ENCODE results near the gene TAF4.
"Not testable (repeated sequence)": the region's sequence is repeated elsewhere in the genome, so short reads cannot be mapped to it uniquely, and the experiment has no call there.

The TAF4 gene

DNA sequence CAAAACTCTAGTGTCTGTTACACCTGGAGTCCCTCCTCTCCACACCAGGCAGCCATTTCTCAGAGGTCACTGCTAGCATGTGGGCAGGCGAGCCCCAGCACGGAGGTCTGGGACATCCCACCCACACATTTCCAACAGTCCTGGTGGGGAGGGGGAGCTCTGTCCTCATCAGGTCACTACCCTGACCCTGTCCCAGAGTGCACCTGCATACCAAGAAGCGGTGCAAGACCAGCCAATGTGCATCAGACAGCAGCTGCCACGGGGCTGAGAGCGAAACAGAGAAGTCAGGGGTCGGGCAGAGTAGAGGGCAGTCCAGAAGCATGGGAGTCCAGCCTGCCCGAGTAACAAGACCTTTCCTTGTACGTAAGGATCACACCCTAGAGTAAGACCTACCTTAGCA is 71.1 kb downstream of the TAF4 start:
- Histone ChIP-seq H3K27ac (ENCODE audit: low read depth, low read length) (no peak overlapping the region), H3K4me3 (ENCODE audit: low read depth in 1 of 5, low read length in 5 of 5) (no peak overlapping the region), H3K9me3 (ENCODE audit: control insufficient read depth in 5 of 5, low read length in 5 of 5) (peaks cover 0 to 18% (median 18%) of the 10 kb centered on the region in 5 donors), H3K4me1 (ENCODE audit: control insufficient read depth in 5 of 5, insufficient read depth in 5 of 5, low read length in 5 of 5) (no peaks in the 10 kb centered on the region), H3K9ac (ENCODE audit: low read length in 5 of 5) (no peak overlapping the region), H3K36me3 (ENCODE audit: control insufficient read depth in 5 of 5, insufficient read depth in 5 of 5, low read length in 5 of 5) (peaks cover 20 to 95% (median 82%) of the 10 kb centered on the region in 5 donors), H3K27me3 (ENCODE audit: control insufficient read depth in 5 of 5, insufficient read depth in 4 of 5, low read length in 5 of 5) (no peaks in the 10 kb centered on the region)

DNA sequence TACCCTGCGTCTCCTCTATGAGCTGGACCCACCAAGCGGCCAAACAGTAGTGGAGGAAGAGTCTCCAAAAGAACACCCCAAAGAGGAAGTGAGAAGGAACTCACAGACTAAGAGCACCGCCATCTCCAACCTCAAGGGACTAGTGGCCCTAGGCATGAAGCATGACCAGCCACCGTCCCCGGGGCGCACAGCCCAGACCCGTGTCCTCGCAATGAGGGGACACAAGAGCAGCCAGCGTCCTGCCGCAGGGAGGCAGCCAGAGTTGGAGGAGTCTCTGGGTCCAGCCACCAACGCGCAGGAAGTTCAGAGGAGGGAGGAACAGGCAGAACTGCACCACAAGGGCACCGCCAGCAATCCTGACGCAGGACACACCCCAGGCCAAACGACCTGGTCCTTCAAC is 72.6 kb downstream of the TAF4 start:
- no peak overlapping the region for H3K4me3 ChIP-seq (ENCODE audit: low read depth in 1 of 5, low read length in 5 of 5)
- H3K4me1 ChIP-seq (ENCODE audit: control insufficient read depth in 5 of 5, insufficient read depth in 5 of 5, low read length in 5 of 5), result no peaks in the 10 kb centered on the region
- H3K36me3 ChIP-seq (ENCODE audit: control insufficient read depth in 5 of 5, insufficient read depth in 5 of 5, low read length in 5 of 5), result peaks cover 18 to 93% (median 76%) of the 10 kb centered on the region in 5 donors
- H3K9me3 ChIP-seq (ENCODE audit: control insufficient read depth in 5 of 5, low read length in 5 of 5), result peaks cover 0 to 18% (median 18%) of the 10 kb centered on the region in 5 donors
- no peak overlapping the region for H3K9ac ChIP-seq (ENCODE audit: low read length in 5 of 5)
- H3K27me3 ChIP-seq (ENCODE audit: control insufficient read depth in 5 of 5, insufficient read depth in 4 of 5, low read length in 5 of 5), result no peaks in the 10 kb centered on the region
- H3K27ac ChIP-seq (ENCODE audit: low read depth, low read length), result no peak overlapping the region

- Histone ChIP-seq H3K4me1 (ENCODE audit: control insufficient read depth in 5 of 5, insufficient read depth in 5 of 5, low read length in 5 of 5) (no peaks in the 10 kb centered on the region), H3K27ac (ENCODE audit: low read depth, low read length) (no peak overlapping the region), H3K4me3 (ENCODE audit: low read depth in 1 of 5, low read length in 5 of 5) (peak overlapping the region in 1 of 5 donors; percentile 25), H3K27me3 (ENCODE audit: control insufficient read depth in 5 of 5, insufficient read depth in 4 of 5, low read length in 5 of 5) (no peaks in the 10 kb centered on the region), H3K36me3 (ENCODE audit: control insufficient read depth in 5 of 5, insufficient read depth in 5 of 5, low read length in 5 of 5) (peaks cover 9 to 94% (median 78%) of the 10 kb centered on the region in 5 donors), H3K9ac (ENCODE audit: low read length in 5 of 5) (no peak overlapping the region), H3K9me3 (ENCODE audit: control insufficient read depth in 5 of 5, low read length in 5 of 5) (peaks cover 0 to 18% (median 18%) of the 10 kb centered on the region in 5 donors)
Measured at GRCh38 chr20:61991476-61991875, 74.2 kb downstream of the TAF4 start.

DNA sequence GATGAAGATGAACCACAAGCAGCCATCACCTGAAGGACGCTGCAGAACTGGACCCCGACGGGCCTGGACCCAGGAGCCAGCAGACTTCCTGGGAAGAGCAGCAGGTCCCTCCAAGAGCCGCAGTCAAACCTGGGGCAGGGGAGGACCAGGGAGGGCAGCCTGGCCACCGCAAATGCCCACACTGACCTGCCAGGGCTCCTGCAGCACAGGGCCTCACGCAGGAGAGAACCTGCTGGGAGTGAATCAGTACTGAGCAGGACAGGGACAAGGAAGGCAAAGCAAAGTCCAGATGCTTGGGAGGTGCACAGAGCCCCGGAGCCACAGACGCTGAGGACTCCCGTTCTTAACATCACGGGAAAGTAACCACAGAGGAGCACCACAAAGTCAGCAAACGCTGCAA is 75.2 kb downstream of the TAF4 start:
- no peak overlapping the region for H3K4me3 ChIP-seq (ENCODE audit: low read depth in 1 of 5, low read length in 5 of 5)
- H3K9ac ChIP-seq (ENCODE audit: low read length in 5 of 5), result no peak overlapping the region
- H3K4me1 ChIP-seq (ENCODE audit: control insufficient read depth in 5 of 5, insufficient read depth in 5 of 5, low read length in 5 of 5), result no peaks in the 10 kb centered on the region
- peaks cover 0 to 20% (median 18%) of the 10 kb centered on the region in 5 donors for H3K9me3 ChIP-seq (ENCODE audit: control insufficient read depth in 5 of 5, low read length in 5 of 5)
- no peak overlapping the region for H3K27ac ChIP-seq (ENCODE audit: low read depth, low read length)
- H3K36me3 ChIP-seq (ENCODE audit: control insufficient read depth in 5 of 5, insufficient read depth in 5 of 5, low read length in 5 of 5), result peaks cover 6 to 90% (median 74%) of the 10 kb centered on the region in 5 donors
- no peaks in the 10 kb centered on the region for H3K27me3 ChIP-seq (ENCODE audit: control insufficient read depth in 5 of 5, insufficient read depth in 4 of 5, low read length in 5 of 5)

DNA sequence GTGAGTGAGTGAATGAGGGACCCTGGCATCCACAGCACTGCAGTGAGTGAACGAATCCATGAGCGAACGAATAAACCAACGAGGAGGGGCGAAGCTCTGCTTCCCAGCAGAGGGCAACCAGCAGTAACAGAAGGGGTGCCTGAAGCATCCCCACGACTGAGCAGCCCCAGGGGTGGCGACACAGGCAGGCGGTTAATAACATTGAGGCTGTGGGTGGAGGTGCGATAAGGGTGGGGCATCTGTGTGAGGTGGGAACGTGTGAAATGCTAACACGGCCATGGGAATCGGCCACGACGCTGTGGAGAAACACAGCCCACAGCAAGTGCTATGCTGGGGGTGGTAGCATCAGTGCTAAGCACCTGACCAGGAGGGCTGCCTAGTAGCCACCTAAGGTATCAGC is 75.9 kb downstream of the TAF4 start:
- H3K36me3 ChIP-seq (ENCODE audit: control insufficient read depth in 5 of 5, insufficient read depth in 5 of 5, low read length in 5 of 5), result peaks cover under 1 to 87% (median 71%) of the 10 kb centered on the region in 5 donors
- no peak overlapping the region for H3K9ac ChIP-seq (ENCODE audit: low read length in 5 of 5)

DNA sequence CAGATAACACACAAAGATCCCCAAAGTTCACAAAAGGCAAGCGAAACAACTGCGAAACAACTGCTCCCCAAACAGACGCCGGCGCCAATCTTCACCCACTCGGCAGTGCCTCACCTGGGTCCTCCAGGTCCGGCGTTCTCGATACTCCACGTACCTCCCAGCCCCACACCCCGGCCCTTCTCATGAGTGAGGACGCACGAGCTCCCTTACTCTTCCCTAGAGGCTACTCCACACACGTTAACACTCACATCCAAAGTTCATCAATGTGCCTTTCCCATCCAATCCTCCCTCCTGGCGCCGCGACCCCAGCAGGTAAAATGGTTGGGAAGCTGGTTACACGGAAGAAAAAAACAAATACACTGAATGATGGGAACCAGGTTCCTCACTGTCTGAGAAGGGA is 77.0 kb downstream of the TAF4 start:
- Histone ChIP-seq H3K4me3 (ENCODE audit: low read depth in 1 of 5, low read length in 5 of 5) (no peak overlapping the region), H3K9me3 (ENCODE audit: control insufficient read depth in 5 of 5, low read length in 5 of 5) (peaks cover 0 to 21% (median 18%) of the 10 kb centered on the region in 5 donors), H3K4me1 (ENCODE audit: control insufficient read depth in 5 of 5, insufficient read depth in 5 of 5, low read length in 5 of 5) (no peaks in the 10 kb centered on the region), H3K36me3 (ENCODE audit: control insufficient read depth in 5 of 5, insufficient read depth in 5 of 5, low read length in 5 of 5) (peaks cover 0 to 85% (median 67%) of the 10 kb centered on the region in 5 donors), H3K9ac (ENCODE audit: low read length in 5 of 5) (no peak overlapping the region), H3K27me3 (ENCODE audit: control insufficient read depth in 5 of 5, insufficient read depth in 4 of 5, low read length in 5 of 5) (no peaks in the 10 kb centered on the region), H3K27ac (ENCODE audit: low read depth, low read length) (no peak overlapping the region)

More for the DNA sequence above, 75.9 kb downstream of the TAF4 start:
- Histone ChIP-seq H3K27ac (ENCODE audit: low read depth, low read length) (no peak overlapping the region), H3K4me3 (ENCODE audit: low read depth in 1 of 5, low read length in 5 of 5) (no peak overlapping the region), H3K9me3 (ENCODE audit: control insufficient read depth in 5 of 5, low read length in 5 of 5) (peaks cover 0 to 21% (median 18%) of the 10 kb centered on the region in 5 donors), H3K27me3 (ENCODE audit: control insufficient read depth in 5 of 5, insufficient read depth in 4 of 5, low read length in 5 of 5) (no peaks in the 10 kb centered on the region), H3K4me1 (ENCODE audit: control insufficient read depth in 5 of 5, insufficient read depth in 5 of 5, low read length in 5 of 5) (no peaks in the 10 kb centered on the region)

GRCh38 chr20:61986762-61987321 is 78.8 kb downstream of the TAF4 start:
- Histone ChIP-seq H3K36me3 (ENCODE audit: control insufficient read depth in 5 of 5, insufficient read depth in 5 of 5, low read length in 5 of 5) (peaks cover 0 to 71% (median 53%) of the 10 kb centered on the region in 5 donors), H3K9me3 (ENCODE audit: control insufficient read depth in 5 of 5, low read length in 5 of 5) (peaks cover 0 to 12% (median 8%) of the 10 kb centered on the region in 5 donors), H3K27me3 (ENCODE audit: control insufficient read depth in 5 of 5, insufficient read depth in 4 of 5, low read length in 5 of 5) (no peaks in the 10 kb centered on the region), H3K4me3 (ENCODE audit: low read depth in 1 of 5, low read length in 5 of 5) (no peak overlapping the region), H3K4me1 (ENCODE audit: control insufficient read depth in 5 of 5, insufficient read depth in 5 of 5, low read length in 5 of 5) (no peaks in the 10 kb centered on the region), H3K27ac (ENCODE audit: low read depth, low read length) (no peak overlapping the region), H3K9ac (ENCODE audit: low read length in 5 of 5) (no peak overlapping the region)

DNA sequence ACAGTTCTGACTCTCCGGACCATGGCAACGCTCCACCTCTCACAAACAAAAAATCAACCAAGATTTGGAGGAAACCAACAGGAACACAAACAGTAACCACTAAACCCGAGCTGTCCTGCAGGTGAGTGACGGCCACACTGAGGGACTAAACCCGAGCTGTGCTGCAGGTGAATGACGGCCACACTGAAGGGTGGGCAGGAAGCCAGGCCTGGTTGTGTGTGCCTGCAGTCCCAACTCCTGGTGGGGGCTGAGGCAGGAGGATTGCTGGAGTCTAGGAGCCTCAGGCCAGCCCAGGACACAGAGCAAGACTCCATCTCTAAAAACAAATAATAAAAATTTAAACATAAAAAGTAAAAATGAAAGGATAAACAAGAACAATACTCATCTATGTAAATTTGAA is 80.6 kb downstream of the TAF4 start:
- Histone ChIP-seq H3K9ac (ENCODE audit: low read length in 5 of 5) (no peak overlapping the region), H3K27me3 (ENCODE audit: control insufficient read depth in 5 of 5, insufficient read depth in 4 of 5, low read length in 5 of 5) (no peaks in the 10 kb centered on the region), H3K36me3 (ENCODE audit: control insufficient read depth in 5 of 5, insufficient read depth in 5 of 5, low read length in 5 of 5) (peaks cover 0 to 59% (median 43%) of the 10 kb centered on the region in 5 donors), H3K27ac (ENCODE audit: low read depth, low read length) (no peak overlapping the region), H3K9me3 (ENCODE audit: control insufficient read depth in 5 of 5, low read length in 5 of 5) (peaks cover 0 to 3% (median 0%) of the 10 kb centered on the region in 5 donors), H3K4me1 (ENCODE audit: control insufficient read depth in 5 of 5, insufficient read depth in 5 of 5, low read length in 5 of 5) (peaks cover 0 to 6% (median 4%) of the 10 kb centered on the region in 5 donors), H3K4me3 (ENCODE audit: low read depth in 1 of 5, low read length in 5 of 5) (no peak overlapping the region)

DNA sequence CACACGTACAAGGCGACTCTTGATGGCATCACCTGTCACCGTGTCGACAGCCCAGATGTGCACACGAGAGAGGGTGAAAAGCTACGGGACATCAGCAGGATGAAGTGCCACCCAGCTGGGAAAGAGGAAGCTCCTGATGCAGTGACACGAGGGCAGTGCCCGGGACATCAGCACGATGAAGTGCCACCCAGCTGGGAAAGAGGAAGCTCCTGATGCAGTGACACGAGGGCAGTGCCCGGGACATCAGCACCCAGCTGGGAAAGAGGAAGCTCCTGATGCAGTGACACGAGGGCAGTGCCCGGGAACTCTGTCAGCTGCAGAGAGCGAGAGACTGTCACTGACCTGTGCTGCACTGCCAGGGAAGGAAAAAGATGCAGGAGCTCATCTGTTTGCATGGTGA is 81.2 kb downstream of the TAF4 start:
- H3K9ac ChIP-seq (ENCODE audit: low read length in 5 of 5); H3K4me1 ChIP-seq (ENCODE audit: control insufficient read depth in 5 of 5, insufficient read depth in 5 of 5, low read length in 5 of 5); H3K9me3 ChIP-seq (ENCODE audit: control insufficient read depth in 5 of 5, low read length in 5 of 5); H3K27ac ChIP-seq (ENCODE audit: low read depth, low read length); H3K27me3 ChIP-seq (ENCODE audit: control insufficient read depth in 5 of 5, insufficient read depth in 4 of 5, low read length in 5 of 5); H3K4me3 ChIP-seq (ENCODE audit: low read depth in 1 of 5, low read length in 5 of 5): not testable (repeated sequence)
- H3K36me3 ChIP-seq (ENCODE audit: control insufficient read depth in 5 of 5, insufficient read depth in 5 of 5, low read length in 5 of 5), result peaks cover 0 to 59% (median 38%) of the 10 kb centered on the region in 5 donors

- Histone ChIP-seq H3K27ac (ENCODE audit: low read depth, low read length) (no peak overlapping the region), H3K9me3 (ENCODE audit: control insufficient read depth in 5 of 5, low read length in 5 of 5) (peaks cover 0 to 3% (median 0%) of the 10 kb centered on the region in 5 donors), H3K36me3 (ENCODE audit: control insufficient read depth in 5 of 5, insufficient read depth in 5 of 5, low read length in 5 of 5) (peaks cover 0 to 55% (median 37%) of the 10 kb centered on the region in 5 donors)
Measured at GRCh38 chr20:61983965-61984364, 81.7 kb downstream of the TAF4 start.

More at GRCh38 chr20:61983965-61984364, 81.7 kb downstream of the TAF4 start:
- no peak overlapping the region for H3K4me3 ChIP-seq (ENCODE audit: low read depth in 1 of 5, low read length in 5 of 5)
- no peak overlapping the region for H3K9ac ChIP-seq (ENCODE audit: low read length in 5 of 5)
- no peaks in the 10 kb centered on the region for H3K27me3 ChIP-seq (ENCODE audit: control insufficient read depth in 5 of 5, insufficient read depth in 4 of 5, low read length in 5 of 5)
- H3K4me1 ChIP-seq (ENCODE audit: control insufficient read depth in 5 of 5, insufficient read depth in 5 of 5, low read length in 5 of 5), result peaks cover 0 to 6% (median 4%) of the 10 kb centered on the region in 5 donors

All from subcutaneous abdominal adipose tissue (tissue), 5 donors.